Ovary (tissue), 9 donors: ENCODE measurements around the gene CEP112. TPM values are rescaled to one million over a fixed set of nuclear protein-coding genes. Genes with fewer than 3 reads are reported as not detected.

Experiments
- DNase-seq, 5 donors: peaks; one replicate each; pipeline ENCODE4 v3.0.0-alpha.2; 2019 to 2020
- H3K27ac ChIP-seq, 2 donors: fragments of 200-600 bp; one replicate each; pipeline versions ENCODE4 v1.5.1 to v1.8.0; 2019 to 2022
- H3K27me3 ChIP-seq: fragments of 200-600 bp; one replicate; pipeline ENCODE4 v1.8.0; 2022
- H3K36me3 ChIP-seq: fragments of 200-600 bp; sonication (generic); one replicate; pipeline ENCODE4 v1.5.1; 2019
- H3K4me1 ChIP-seq: one replicate; pipeline ENCODE4 v1.8.1; 2013; ENCODE audit warnings: mild to moderate bottlenecking, moderate library complexity; ENCODE audit not compliant: insufficient read depth
- H3K4me3 ChIP-seq: fragments of 200-600 bp; sonication (generic); one replicate; pipeline ENCODE4 v1.5.1; 2017
- H3K9me3 ChIP-seq, 2 donors: fragments of 200-600 bp in 1 of 2; sonication (generic) in 1 of 2; one replicate each; pipeline versions ENCODE4 v1.5.1 to v1.8.1; 2013 to 2019; ENCODE audit warnings: mild to moderate bottlenecking in 1 of 2, moderate library complexity in 1 of 2
- CTCF ChIP-seq, 3 donors: fragments of 450-650 bp in 2 of 3; fragments of 200-600 bp in 1 of 3; IDR thresholded peaks; one replicate each; pipeline versions ENCODE4 v1.5.1 to v1.8.0; 2016 to 2022; ENCODE audit warnings: antibody characterized with exemption in 3 of 3, mild to moderate bottlenecking in 1 of 3
- EP300 ChIP-seq: sonication (generic); formaldehyde crosslinking; IDR thresholded peaks from one replicate; pipeline ENCODE4 v1.6.1; 2017; ENCODE audit warnings: antibody characterized with exemption
- POLR2A ChIP-seq: fragments of 450-650 bp; IDR thresholded peaks from one replicate; pipeline ENCODE4 v1.6.1; 2017; ENCODE audit warnings: antibody characterized with exemption, mild to moderate bottlenecking, moderate library complexity
- WGBS, 3 donors: extraction: QIAGEN DNeasy Blood & Tissue Kit in 1 of 3; methylation state at CpG; one replicate each; pipeline versions ENCODE4 v1.1.5 to v1.1.7; 2013 to 2017; 5-methylcytosine and 5-hydroxymethylcytosine counted together
- intact Hi-C, 4 donors: fragments of 100-400 bp; cut with DNase I; formaldehyde crosslinking; loops; one replicate each; pipeline versions ENCODE4 v1.11.0 to v1.15.1; 2022 to 2023
- polyA plus RNA-seq, 2 donors: library from polyadenylated mRNA; stranded (reverse); fragments of 200-250 nt in 1 of 2; fragments of 350-450 nt in 1 of 2; fragmentation: Illumina TruSeq in 1 of 2; extraction: RNeasy Lipid Tissue Mini Kit (QIAGEN cat#74804) in 1 of 2; gene quantifications; one replicate each; pipeline ENCODE4 v1.2.3, GENCODE V29; 2013 to 2014
- total RNA-seq, 7 donors: library from RNA; depleted of rRNA in 2 of 7; stranded (reverse); fragments of >200 nt in 2 of 7; fragmentation: NEBNext Ultra II Directional in 3 of 7; extraction: Animal tissue kit (Norgen Biotek cat#: 25700) in 3 of 7; gene quantifications; one replicate each; pipeline versions ENCODE4 v1.1.0 to v1.2.4, GENCODE V29; 2016 to 2023
- donor health status: DM: no; HTN: no; CAD: no; lungs with moderate emphysema.
- donor health status: DM: no; HTN: no; CAD: no.
- donor health status: Bipolar disorder and iron deficiency.
- donor health status: DM: yes; HTN: yes; CAD: no.
- donor health status: DM: no; HTN: no; CAD: no.
- donor health status: DM: yes; HTN: yes; CAD: no.

Gene CEP112
- total and polyA plus RNA-seq, 9 donors: 9.3 to 25.5 (median 16.9) TPM

- Histone ChIP-seq H3K27ac (no peak overlapping the region), H3K36me3 (no peaks in the 10 kb centered on the region), H3K4me1 (no peaks in the 10 kb centered on the region), H3K27me3 (no peaks in the 10 kb centered on the region), H3K9me3 (no peaks in the 10 kb centered on the region), H3K4me3 (no peak overlapping the region)
- TF ChIP-seq EP300 (no peak), POLR2A (no peak), CTCF (IDR thresholded peaks at IDR 0.05) (no peak)
- no peak for DNase-seq
- intact Hi-C loops: no loop called here
- 88 to 92% (median 89%) methylated on average over 2 of the region's 2 CpGs for WGBS, 3 donors
These were observed 244.1 kb downstream of the CEP112 start for GRCh38 chr17:65947831-65948230.

GRCh38 chr17:65942592-65942991 is 249.3 kb downstream of the CEP112 start:
- H3K4me3 ChIP-seq: no peak overlapping the region
- intact Hi-C loops: no loop called here
- H3K36me3 ChIP-seq: no peaks in the 10 kb centered on the region
- DNase-seq: no peak
- H3K27ac ChIP-seq: no peak overlapping the region
- H3K9me3 ChIP-seq: no peaks in the 10 kb centered on the region
- WGBS, 3 donors: 93 to 98% (median 95%) methylated on average over 1 of the region's 1 CpG
- no peak for TF ChIP-seq EP300
- no peak for TF ChIP-seq POLR2A
- no peak for TF ChIP-seq CTCF (IDR thresholded peaks at IDR 0.05)
- no peaks in the 10 kb centered on the region for H3K4me1 ChIP-seq
- H3K27me3 ChIP-seq: no peaks in the 10 kb centered on the region

GRCh38 chr17:65941356-65941899 is 250.5 kb downstream of the CEP112 start:
- no peaks in the 10 kb centered on the region for H3K36me3 ChIP-seq
- intact Hi-C loops: no loop called here
- no peaks in the 10 kb centered on the region for H3K27me3 ChIP-seq
- H3K4me1 ChIP-seq: no peaks in the 10 kb centered on the region
- TF ChIP-seq EP300: no peak
- no peak for TF ChIP-seq CTCF (IDR thresholded peaks at IDR 0.05)
- no peak for TF ChIP-seq POLR2A
- H3K4me3 ChIP-seq: no peak overlapping the region
- no peak for DNase-seq
- H3K27ac ChIP-seq: no peak overlapping the region
- 46 to 87% (median 80%) methylated on average over 4 of the region's 4 CpGs for WGBS, 3 donors
- H3K9me3 ChIP-seq: no peaks in the 10 kb centered on the region

GRCh38 chr17:65936013-65936412 is 255.9 kb downstream of the CEP112 start:
- no peak overlapping the region for H3K27ac ChIP-seq
- WGBS, 3 donors: 93 to 95% (median 93%) methylated on average over 3 of the region's 3 CpGs
- intact Hi-C loops: no loop called here
- no peaks in the 10 kb centered on the region for H3K4me1 ChIP-seq
- no peak overlapping the region for H3K4me3 ChIP-seq
- no peaks in the 10 kb centered on the region for H3K9me3 ChIP-seq
- TF ChIP-seq POLR2A (no peak), EP300 (no peak), CTCF (IDR thresholded peaks at IDR 0.05) (no peak)
- H3K36me3 ChIP-seq: no peaks in the 10 kb centered on the region
- DNase-seq: no peak
- H3K27me3 ChIP-seq: no peaks in the 10 kb centered on the region
